ENCODE measurements around the gene STX16. TPM values are rescaled to one million over a fixed set of nuclear protein-coding genes. Genes with fewer than 3 reads are reported as not detected.

The STX16 gene
- total RNA-seq, 6 experiments from 2014 or later, result 18.1 to 25.3 (median 22.2) TPM

DNA sequence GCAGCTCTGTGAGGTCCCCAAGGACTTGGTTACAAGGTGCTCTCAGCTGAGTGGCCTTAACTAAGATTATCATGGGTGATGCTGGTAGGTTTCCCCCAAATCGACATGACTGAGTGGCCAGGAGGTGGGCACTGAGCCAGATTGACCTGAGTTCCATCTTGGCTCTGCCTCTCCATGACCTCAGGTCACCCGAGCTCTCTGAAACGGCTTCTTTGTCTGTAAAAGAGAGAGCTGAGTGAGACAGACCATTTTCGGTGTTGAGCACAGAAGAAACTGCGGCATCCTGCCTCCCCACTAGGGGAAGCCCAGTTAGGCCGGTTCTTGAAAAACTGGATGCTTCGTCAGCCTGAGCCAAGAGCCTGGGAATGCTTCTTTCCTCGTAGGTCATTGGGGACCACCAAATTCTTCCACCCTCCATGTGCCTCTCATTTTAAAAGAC is 14.1 kb upstream of the STX16 start:
- Histone ChIP-seq H3K4me1 (no peaks in the 10 kb centered on the region), H3K4me3 (no peak overlapping the region), H3K36me3 (no peaks in the 10 kb centered on the region), H3K27ac (no peak overlapping the region), H3K27me3 (no peaks in the 10 kb centered on the region), H3K9me3 (no peaks in the 10 kb centered on the region)
- no peak for TF ChIP-seq POLR2A (IDR thresholded peaks at IDR 0.05)
- TF ChIP-seq, protein P1, sequence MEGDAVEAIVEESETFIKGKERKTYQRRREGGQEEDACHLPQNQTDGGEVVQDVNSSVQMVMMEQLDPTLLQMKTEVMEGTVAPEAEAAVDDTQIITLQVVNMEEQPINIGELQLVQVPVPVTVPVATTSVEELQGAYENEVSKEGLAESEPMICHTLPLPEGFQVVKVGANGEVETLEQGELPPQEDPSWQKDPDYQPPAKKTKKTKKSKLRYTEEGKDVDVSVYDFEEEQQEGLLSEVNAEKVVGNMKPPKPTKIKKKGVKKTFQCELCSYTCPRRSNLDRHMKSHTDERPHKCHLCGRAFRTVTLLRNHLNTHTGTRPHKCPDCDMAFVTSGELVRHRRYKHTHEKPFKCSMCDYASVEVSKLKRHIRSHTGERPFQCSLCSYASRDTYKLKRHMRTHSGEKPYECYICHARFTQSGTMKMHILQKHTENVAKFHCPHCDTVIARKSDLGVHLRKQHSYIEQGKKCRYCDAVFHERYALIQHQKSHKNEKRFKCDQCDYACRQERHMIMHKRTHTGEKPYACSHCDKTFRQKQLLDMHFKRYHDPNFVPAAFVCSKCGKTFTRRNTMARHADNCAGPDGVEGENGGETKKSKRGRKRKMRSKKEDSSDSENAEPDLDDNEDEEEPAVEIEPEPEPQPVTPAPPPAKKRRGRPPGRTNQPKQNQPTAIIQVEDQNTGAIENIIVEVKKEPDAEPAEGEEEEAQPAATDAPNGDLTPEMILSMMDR (IDR thresholded peaks at IDR 0.05), result no peak
- DNase-seq (no peak), ATAC-seq (no peak)
- intact Hi-C loops (cut with DNase I), result no loop called here
- 62% methylated on average over 6 of the region's 8 CpGs for WGBS (ENCODE audit: insufficient coverage, low coverage, low lambda C conversion rate, missing lambda C conversion rate)

DNA sequence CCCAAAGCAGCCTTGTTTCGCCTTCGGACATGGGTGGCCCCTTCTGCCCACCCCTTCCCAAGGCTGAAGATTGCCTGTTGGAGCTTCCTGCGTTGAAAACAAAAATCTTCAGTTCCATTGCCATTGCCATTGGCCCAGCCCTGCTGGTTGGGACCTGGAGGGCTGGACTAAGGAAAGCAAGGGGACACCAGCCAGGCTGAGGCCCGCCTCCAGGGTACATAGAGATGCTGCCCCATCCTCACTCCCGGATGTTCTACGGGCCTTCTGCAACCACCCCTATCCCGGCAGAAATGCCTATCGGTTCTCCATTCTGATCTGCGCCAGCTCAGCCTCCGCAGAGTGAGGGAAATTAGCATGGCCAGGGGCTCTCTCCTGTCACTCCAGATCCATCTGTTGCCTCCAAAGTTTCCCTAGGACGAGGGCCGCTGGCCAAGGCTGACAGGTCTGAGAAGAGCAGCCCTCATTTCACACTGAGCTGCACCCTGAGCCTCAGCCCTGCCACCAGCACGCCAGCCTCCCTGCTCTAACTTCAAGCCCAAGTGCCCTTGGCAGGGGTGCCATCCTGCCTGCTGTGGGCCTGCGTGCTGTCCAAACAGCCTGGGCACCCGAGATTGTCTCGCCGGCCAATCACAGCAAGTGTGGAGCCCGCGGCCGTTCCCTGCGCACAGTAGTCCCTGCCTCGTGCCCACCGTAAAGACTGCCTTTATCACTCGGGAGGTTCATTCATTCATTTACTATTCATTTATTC is 13.4 kb upstream of the STX16 start:
- ATAC-seq, result no peak
- Histone ChIP-seq H3K36me3 (no peaks in the 10 kb centered on the region), H3K9me3 (no peaks in the 10 kb centered on the region), H3K4me3 (no peak overlapping the region), H3K27ac (no peak overlapping the region), H3K27me3 (no peaks in the 10 kb centered on the region), H3K4me1 (no peaks in the 10 kb centered on the region)
- intact Hi-C loops (cut with DNase I), result no loop called here
- 77% methylated on average over 13 of the region's 24 CpGs for WGBS (ENCODE audit: insufficient coverage, low coverage, low lambda C conversion rate, missing lambda C conversion rate)
- TF ChIP-seq POLR2A (IDR thresholded peaks at IDR 0.05), result no peak
- TF ChIP-seq, protein P1 (IDR thresholded peaks at IDR 0.05), result no peak
- DNase-seq, result no peak

DNA sequence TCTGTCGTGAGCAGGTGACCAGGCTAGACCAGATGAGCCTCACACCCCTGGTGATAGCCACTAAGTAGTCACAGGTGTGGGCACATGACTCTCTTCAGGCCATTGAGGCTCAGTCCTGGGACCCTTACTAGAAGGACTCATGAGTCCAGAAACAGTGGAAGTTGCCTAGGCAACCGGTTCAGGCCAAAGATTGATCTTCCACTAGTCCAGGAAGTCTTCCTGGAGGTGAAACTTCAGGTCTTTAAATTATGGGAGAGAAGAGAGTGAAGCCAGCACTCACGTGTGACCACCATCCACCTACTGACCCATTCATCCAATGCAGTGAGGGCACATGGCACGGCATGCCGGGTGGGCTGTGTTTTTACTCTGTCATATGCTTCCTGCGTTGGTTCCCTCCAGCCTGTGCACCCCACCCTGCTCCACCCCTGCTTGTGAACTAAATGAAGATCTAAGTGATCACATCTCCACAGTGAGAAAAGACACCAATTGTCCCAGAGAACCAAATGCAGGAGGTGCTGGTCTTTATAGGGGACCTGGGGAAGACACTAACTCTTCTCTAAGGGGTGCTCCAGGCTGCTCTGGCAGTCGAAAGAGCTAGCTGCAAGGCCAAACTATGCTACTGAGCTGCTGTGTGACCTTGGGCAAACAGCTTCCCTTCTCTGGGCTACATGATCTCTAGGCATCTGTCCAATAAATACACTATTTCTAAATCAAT is 12.5 kb upstream of the STX16 start:
- no peak overlapping the region for H3K4me3 ChIP-seq
- WGBS (ENCODE audit: insufficient coverage, low coverage, low lambda C conversion rate, missing lambda C conversion rate), result 63% methylated on average over 5 of the region's 7 CpGs
- H3K4me1 ChIP-seq, result no peaks in the 10 kb centered on the region
- H3K27ac ChIP-seq, result no peak overlapping the region
- H3K36me3 ChIP-seq, result no peaks in the 10 kb centered on the region
- ATAC-seq (no peak), DNase-seq (no peak)
- TF ChIP-seq, protein P1 (IDR thresholded peaks at IDR 0.05), result no peak
- no peak for TF ChIP-seq POLR2A (IDR thresholded peaks at IDR 0.05)
- intact Hi-C loops (cut with DNase I), result no loop called here
- H3K9me3 ChIP-seq, result no peaks in the 10 kb centered on the region
- no peaks in the 10 kb centered on the region for H3K27me3 ChIP-seq

DNA sequence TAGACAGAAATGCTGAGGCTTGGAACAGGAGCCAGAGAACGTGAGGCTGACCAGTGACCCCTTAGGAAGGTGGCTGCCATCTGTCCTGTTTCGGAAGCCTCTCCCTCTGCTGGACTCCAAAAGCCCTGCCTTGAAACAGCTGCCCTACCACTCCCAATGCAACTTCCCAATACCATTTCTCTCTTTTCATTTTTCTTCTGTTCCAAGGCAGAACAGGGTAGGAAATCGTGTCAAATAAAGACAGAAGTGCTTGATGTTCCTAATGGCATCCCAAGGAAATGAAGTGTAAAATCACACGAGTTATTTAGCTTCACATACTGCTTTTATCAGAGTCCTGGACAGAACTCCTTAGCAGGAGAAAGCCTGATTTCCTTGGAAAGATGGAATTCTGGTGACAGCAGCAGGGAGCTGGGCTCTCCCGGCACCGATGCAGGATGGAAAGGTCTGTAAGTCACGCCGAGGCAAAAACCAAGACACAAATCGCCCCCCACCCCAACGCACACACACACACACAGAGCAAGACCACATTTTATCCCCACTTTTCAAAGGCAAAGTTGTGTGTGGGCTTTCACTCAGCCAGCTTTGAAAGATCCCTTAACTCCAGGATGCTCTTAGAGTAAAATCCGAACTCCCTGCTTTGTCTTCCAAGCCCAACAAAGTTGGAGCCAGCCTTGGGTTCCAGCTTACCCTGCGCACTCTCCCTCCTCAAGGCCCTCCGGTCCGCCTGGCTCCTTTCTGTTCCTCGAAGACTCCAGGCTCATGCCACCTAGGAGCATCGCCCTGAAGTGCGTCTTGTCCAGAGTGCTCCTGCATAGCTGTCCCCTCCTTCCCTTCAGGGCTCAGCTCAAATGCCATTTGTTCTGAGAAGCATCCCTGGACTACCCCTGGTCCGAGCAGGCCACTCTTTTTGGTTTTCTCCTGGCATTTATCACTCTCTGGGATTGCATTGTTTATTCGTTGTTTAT is 11.6 kb upstream of the STX16 start:
- no peak for TF ChIP-seq POLR2A (IDR thresholded peaks at IDR 0.05)
- TF ChIP-seq, protein P1 (IDR thresholded peaks at IDR 0.05), result no peak
- no peaks in the 10 kb centered on the region for H3K4me1 ChIP-seq
- no peaks in the 10 kb centered on the region for H3K36me3 ChIP-seq
- no peaks in the 10 kb centered on the region for H3K9me3 ChIP-seq
- DNase-seq, result no peak
- ATAC-seq, result no peak
- intact Hi-C loops (cut with DNase I), result loop anchor here in 1 of 2 donors (10.0 kb wide), 1 partner anchor 135 kb away; no protein-coding TSS in a partner anchor
- H3K27ac ChIP-seq, result no peak overlapping the region
- WGBS (ENCODE audit: insufficient coverage, low coverage, low lambda C conversion rate, missing lambda C conversion rate), result 42% methylated on average over 5 of the region's 19 CpGs
- no peak overlapping the region for H3K4me3 ChIP-seq
- H3K27me3 ChIP-seq, result no peaks in the 10 kb centered on the region
